NB4 (cell line): ENCODE measurements around the gene GRIK3.

Experiments
- CTCF ChIP-seq: IDR thresholded peaks from one replicate; pipeline ENCODE4 v1.5.1; 2012; ENCODE audit warnings: low read depth, low read length
- POLR2A ChIP-seq: IDR thresholded peaks from 2 replicates; pipeline ENCODE4 v1.6.1; 2011; ENCODE audit warnings: mild to moderate bottlenecking; ENCODE audit not compliant: insufficient read length; ENCODE audit errors: extremely low read depth

GRCh38 chr1:36950604-36951291 lies 83.6 kb downstream of the GRIK3 start:
- no peak for TF ChIP-seq CTCF
- TF ChIP-seq POLR2A = no peak
